G401 (cell line): Measurements from ENCODE around the gene FTCD. TPM values are rescaled to one million over a fixed set of nuclear protein-coding genes. Genes with fewer than 3 reads are reported as not detected.
"Not testable (repeated sequence)": the region's sequence is repeated elsewhere in the genome, so short reads cannot be mapped to it uniquely, and the experiment has no call there.

ENCODE experiments used
- DNase-seq: peaks from one replicate; pipeline ENCODE4 v3.0.0-alpha.2; 2015; ENCODE audit warnings: low spot score
- in situ Hi-C: cut with HindIII; loops from 2 replicates; pipeline ENCODE4 v1.10.0; 2016; ENCODE audit warnings: low sequenced_read_pairs, mixed read lengths
- total RNA-seq: library from RNA; depleted of rRNA; stranded (reverse); fragments of >200 nt; shearing (Covaris generic); gene quantifications from 2 replicates; pipeline ENCODE4 v1.2.3, GENCODE V29; 2014

Gene FTCD
- total RNA-seq, 1 experiment from 2014 or later = 1.1 TPM

GRCh38 chr21:46117586-46118315 lies 37.6 kb downstream of the FTCD start:
- DNase-seq = no peak
- in situ Hi-C loops = no loop called here

GRCh38 chr21:46116776-46117585 lies 38.4 kb downstream of the FTCD start:
- in situ Hi-C loops = no loop called here
- DNase-seq = no peak

- no peak for DNase-seq
- in situ Hi-C loops = no loop called here
Observed at GRCh38 chr21:46116189-46116775, 39.1 kb downstream of the FTCD start.

- DNase-seq = no peak
- in situ Hi-C loops = no loop called here
Observed at GRCh38 chr21:46115441-46116188, 39.8 kb downstream of the FTCD start.

GRCh38 chr21:46114963-46115362 lies 40.4 kb downstream of the FTCD start:
- no peak for DNase-seq
- in situ Hi-C loops = no loop called here

- in situ Hi-C loops = no loop called here
- no peak for DNase-seq
Observed at GRCh38 chr21:46113497-46114176, 41.7 kb downstream of the FTCD start.

GRCh38 chr21:46112725-46113215 lies 42.6 kb downstream of the FTCD start:
- in situ Hi-C loops = no loop called here

GRCh38 chr21:46111857-46112724 lies 43.3 kb downstream of the FTCD start:
- no peak for DNase-seq

More at GRCh38 chr21:46112725-46113215, 42.6 kb downstream of the FTCD start:
- no peak for DNase-seq

GRCh38 chr21:46111193-46111571 lies 44.2 kb downstream of the FTCD start:
- no peak for DNase-seq
- in situ Hi-C loops = no loop called here

More at GRCh38 chr21:46111857-46112724, 43.3 kb downstream of the FTCD start:
- in situ Hi-C loops = no loop called here

GRCh38 chr21:46110499-46111192 lies 44.7 kb downstream of the FTCD start:
- in situ Hi-C loops = no loop called here

GRCh38 chr21:46109313-46110221 lies 45.8 kb downstream of the FTCD start:
- in situ Hi-C loops = no loop called here
- DNase-seq = no peak

More at GRCh38 chr21:46110499-46111192, 44.7 kb downstream of the FTCD start:
- no peak for DNase-seq

GRCh38 chr21:46108827-46109312 lies 46.5 kb downstream of the FTCD start:
- in situ Hi-C loops = no loop called here

GRCh38 chr21:46107376-46107775 lies 48.0 kb downstream of the FTCD start:
- DNase-seq, in situ Hi-C loops: not testable (repeated sequence)

More at GRCh38 chr21:46108827-46109312, 46.5 kb downstream of the FTCD start:
- DNase-seq = no peak

GRCh38 chr21:46104104-46104503 lies 51.3 kb downstream of the FTCD start:
- in situ Hi-C loops = no loop called here
- no peak for DNase-seq

GRCh38 chr21:46100906-46101305 lies 54.5 kb downstream of the FTCD start:
- in situ Hi-C loops = no loop called here
- DNase-seq = no peak

GRCh38 chr21:46100426-46100825 lies 55.0 kb downstream of the FTCD start:
- no peak for DNase-seq
- in situ Hi-C loops = no loop called here
